GM18498 (cell line): ENCODE results near the gene NECTIN1.

ENCODE experiments used
- ATAC-seq: cut with Tn5 transposase; IDR thresholded peaks from one replicate; pipeline ENCODE4 v1.9.1; 2021; ENCODE audit warnings: mild to moderate bottlenecking, moderate library complexity; ENCODE audit not compliant: unreplicated experiment

NECTIN1 gene, protein sequence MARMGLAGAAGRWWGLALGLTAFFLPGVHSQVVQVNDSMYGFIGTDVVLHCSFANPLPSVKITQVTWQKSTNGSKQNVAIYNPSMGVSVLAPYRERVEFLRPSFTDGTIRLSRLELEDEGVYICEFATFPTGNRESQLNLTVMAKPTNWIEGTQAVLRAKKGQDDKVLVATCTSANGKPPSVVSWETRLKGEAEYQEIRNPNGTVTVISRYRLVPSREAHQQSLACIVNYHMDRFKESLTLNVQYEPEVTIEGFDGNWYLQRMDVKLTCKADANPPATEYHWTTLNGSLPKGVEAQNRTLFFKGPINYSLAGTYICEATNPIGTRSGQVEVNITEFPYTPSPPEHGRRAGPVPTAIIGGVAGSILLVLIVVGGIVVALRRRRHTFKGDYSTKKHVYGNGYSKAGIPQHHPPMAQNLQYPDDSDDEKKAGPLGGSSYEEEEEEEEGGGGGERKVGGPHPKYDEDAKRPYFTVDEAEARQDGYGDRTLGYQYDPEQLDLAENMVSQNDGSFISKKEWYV

DNA sequence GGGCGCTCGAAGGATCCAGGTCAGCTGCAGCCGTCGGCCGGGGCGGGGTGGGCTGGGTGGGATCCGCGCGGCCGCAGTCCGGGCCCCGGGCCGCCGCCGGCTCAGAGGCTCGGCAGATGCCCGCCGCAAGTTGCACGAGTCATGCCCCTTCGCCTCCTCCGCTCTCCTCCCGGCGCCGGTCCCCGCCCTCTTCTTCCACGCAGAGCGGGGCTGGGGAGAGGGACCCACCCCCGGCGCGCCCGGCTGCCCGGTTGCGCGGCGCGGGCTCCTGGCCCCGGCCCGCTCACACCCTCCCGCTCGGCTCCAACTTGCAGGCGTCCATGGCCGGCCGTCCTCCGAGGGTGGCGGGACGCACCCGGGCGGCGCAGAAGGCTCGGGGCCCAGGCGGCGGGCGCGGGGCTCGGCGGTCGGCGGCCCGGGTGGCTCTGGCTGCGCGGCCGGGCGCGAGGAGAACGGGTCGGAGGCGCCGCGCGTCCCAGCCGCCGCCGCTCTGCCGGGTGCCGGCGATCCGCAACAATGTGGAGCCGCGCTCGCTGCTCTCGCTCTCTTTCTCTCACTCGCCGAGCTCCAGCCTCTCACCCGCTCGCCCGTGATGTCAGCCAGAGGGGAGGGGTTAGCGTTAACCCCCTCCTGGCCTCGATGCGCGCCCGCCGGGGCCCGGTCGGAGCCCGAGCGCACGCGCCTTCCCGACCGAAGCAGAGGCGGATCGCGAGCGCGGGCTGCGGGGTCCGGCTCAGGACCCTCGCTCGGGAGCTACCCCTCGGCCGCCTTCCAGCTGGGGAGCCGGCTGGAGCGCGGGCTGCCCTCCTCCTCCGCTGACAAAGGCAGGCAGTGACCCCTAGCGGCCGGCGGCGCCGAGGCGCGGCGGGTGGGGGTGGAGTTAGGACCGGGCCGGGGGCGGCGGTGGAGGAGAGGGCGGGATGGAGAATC lies at the start of gene NECTIN1:
TSS of gene NECTIN1 (minus strand) at position 550 of the 930 bp plus-strand sequence. CDS start 647 bp downstream, outside the sequence.
- ATAC-seq = peak; percentile 88

DNA sequence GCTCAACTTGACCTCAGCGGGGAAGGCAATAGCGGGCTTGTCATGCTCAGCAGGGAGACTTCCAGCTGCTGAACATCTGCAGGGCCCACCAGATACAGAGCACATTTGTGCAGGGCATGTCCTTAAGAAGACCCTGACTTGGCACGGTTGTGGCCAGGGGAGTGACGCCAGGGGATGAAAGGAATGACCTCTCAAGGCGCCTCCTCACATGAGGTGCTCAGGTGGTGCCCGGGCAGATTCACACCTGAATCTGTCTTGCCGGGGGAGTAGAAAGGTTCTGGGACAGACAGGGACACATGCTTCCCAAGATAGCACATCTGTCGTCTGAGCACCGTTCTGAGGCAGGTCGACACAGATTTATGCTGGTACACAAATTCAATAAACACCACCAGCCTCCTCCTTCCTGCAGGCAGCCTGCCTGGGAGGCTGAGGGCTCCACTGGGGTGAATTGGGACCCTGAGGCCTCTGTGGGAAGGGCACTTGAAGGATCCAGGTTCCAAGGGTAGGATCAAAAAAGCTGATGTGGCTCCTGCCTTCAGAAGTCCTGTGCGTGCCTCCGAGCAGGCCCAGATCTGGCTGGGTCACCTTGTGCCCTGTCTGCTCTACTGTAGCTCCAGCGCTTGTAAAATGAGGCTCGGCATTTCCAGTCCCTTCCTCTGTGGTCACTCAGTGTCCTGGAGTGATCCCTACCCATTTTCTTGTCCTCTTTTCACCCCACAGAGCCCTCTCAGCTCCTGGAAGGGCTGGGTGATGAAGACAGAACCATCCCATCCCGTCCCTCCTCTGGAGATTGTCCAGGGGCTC lies 49.6 kb upstream of the NECTIN1 start:
- no peak for ATAC-seq

DNA sequence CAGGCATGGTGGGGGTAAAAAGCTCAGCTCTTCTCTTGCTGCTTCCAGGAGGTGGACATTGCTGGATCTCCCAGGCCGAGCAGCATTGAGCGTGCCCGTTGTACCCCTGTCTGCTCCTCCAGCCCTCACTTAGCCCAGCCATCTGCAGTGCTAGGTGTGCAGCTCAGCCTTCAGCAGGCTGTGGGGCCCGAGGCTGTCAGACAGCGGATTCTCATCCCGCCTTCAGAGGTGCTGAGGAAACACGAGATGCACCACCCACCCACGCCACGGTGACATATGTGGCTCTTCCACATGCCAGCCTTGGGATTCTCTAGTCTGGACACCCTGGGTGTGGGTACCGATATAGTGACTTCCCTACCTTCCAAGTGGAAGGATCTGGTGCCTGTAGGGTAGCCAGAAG lies 48.9 kb upstream of the NECTIN1 start:
- no peak for ATAC-seq

DNA sequence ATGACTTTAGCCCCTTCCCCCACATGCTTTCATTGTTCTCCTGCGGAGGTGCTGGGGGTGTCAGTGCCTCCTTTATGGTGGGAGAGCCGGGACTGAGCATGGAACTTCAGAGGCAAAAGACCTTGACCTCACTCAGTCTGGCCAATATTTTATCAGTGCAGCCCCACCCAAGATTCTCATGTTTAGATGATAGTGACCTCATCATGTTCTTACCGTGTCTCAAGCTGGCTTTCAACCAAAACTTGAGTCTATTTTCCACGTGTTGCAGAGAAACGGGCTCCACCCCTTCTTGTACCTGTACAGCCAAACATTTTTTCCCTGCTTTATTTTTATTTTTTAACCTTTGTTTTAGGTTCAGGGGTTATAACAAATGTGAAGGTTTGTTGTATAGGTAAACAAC lies 47.7 kb upstream of the NECTIN1 start:
- ATAC-seq = no peak

DNA sequence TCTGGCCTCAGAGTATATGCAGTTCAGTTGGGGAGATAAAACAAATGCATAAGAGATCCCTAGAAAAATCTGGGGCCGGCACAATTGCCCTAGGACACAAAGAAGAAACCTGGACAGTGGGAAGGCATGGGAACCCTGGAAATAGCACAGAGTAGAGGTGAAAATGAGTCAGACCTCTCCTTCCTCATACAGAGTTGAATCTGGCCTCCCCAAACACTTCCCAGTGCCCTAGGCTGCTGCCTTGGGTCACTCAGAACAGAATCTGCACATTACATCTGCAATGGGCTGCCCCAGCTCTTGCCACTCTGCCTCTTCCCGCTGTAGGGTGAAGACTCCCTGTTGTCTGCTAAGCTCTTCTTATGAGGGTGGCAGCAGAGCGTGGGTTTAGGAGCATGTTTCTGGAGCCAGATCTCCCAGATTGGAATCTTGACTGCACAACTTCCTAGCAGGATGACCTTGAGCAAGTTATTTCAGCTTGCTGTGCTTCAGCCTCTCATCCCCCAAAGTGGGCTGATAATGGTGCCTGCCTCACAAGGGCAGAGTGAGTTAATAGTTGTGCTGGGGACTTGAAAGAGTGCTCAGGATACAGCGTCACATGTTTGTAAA lies 47.1 kb upstream of the NECTIN1 start:
- no peak for ATAC-seq

DNA sequence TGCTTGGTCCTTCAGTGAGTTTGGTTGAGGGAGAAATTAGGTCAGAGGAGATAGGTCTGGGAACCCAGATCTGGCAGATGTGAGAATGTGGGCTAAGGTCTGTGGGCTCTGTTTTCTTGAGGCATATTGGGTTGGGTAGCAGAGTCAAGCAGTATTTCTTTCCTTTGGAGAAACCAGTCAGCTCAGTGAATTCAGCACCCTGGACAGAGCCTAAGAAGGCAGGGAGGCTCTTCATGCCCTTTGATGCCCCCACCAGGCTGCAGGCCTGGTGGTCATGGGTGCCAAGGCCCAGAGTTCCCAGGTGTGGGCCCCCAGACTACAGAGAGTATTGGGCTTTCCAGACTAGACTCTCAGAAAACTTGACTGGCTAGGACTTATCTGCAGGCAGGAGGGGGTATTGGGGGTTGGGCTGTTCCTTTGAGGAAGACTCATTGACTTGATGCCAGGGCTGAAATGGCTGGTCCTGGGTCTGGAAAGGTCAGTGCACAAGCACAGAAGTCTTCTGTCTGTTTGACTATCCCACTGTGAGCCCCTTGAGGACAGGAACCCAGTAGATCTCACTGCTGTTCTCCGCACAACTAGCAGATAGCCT lies 45.3 kb upstream of the NECTIN1 start:
- ATAC-seq = no peak

DNA sequence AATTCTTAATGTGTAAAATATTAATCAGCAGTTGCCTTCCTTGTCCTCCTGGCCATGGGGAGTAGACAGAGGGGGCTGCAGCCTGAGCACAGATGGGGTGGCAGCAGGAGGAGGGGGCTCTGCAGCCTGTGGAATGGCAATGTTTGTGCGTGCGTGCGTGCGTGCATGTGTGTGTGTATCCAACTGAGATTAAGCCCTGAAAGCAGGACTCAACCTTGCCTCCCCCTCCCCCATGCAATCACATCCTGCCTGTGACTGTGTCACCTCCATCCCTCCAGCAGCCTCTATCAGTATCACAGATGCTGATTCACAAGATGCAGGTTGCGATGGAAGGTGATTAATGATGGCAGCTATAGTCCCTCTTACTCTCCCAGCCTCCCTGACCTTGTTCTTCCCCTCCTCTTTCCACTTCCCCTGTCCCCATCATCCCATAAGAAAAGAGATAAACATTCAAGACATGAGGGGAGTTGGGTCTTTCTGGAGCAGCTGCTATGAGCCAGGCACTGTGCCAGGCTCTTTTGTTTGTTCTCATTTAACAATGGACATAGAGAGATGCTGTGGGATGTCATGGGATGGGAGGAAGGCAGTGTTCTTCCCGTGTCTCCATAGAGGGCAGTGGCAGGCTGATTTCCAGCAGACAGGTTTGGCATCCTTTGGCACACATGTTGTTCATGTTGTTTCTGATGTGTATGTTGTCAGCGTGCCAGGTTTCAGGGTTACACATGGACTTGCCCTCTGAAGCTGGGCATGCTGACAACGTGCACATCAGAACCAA lies 43.8 kb upstream of the NECTIN1 start:
- ATAC-seq = no peak

DNA sequence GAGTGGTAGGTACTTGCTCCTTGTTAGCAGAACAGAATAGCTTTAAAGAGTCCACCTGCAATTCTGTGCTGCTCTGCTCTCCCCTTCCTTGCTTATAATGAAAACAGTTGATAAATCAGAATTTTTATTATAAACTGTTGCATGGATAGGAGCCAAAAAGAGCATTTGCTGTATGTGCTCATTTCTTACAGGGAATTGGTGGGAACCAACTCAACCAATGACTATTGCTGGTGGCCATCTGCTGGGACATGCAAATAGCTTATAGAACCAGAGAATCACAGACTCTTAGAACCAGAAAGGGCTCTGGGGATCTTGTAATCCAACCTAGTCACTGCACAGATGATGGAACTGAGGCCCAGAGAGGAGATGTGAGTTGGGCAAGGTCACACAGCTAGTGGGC lies 43.1 kb upstream of the NECTIN1 start:
- no peak for ATAC-seq

DNA sequence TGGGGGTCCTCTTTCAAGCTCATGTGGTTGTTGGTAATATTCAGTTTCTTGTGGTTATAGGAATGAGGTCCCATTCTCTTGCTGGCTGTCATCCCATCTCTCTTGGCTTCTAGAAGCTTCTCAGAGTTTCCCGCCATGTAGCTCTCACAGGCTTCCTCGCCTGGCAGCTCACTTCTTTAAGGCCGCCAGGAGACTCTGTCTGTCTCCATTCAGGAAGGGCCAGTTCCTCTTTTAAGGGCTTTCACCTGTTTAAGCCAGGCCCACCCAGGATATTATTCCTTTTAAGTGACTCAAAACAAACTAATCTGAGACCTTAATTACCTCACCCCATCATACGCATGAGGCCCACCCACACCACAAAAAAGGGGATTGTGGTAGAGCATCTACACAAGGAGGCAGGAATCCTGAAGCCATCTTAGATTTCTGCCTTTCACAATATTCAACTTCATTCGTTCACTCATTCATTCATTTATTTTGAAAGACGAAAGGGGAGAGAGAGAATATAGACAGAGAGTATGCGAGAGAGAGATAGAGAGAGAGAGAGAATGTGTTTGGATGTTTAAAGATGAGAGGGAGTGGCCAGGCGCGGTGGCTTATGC lies 42.3 kb upstream of the NECTIN1 start:
- ATAC-seq = no peak

DNA sequence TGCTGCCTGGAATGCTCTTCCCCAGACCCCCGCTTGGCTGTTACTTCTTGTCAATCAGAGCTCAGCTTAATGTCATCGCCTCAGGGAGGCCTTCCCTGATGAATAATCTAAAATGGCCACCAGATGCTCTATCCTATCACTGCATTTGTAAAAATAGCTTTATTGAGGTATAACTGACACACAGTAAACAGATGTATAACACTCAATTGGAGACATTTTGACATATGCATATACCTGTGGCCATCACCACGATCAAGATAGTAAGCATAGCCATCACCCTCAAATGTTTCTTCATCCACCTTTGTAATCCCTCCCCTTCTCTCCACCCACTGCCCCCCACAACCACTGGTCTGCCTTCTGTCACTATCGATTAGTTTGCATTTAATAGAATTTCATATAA lies 36.6 kb upstream of the NECTIN1 start:
- no peak for ATAC-seq

DNA sequence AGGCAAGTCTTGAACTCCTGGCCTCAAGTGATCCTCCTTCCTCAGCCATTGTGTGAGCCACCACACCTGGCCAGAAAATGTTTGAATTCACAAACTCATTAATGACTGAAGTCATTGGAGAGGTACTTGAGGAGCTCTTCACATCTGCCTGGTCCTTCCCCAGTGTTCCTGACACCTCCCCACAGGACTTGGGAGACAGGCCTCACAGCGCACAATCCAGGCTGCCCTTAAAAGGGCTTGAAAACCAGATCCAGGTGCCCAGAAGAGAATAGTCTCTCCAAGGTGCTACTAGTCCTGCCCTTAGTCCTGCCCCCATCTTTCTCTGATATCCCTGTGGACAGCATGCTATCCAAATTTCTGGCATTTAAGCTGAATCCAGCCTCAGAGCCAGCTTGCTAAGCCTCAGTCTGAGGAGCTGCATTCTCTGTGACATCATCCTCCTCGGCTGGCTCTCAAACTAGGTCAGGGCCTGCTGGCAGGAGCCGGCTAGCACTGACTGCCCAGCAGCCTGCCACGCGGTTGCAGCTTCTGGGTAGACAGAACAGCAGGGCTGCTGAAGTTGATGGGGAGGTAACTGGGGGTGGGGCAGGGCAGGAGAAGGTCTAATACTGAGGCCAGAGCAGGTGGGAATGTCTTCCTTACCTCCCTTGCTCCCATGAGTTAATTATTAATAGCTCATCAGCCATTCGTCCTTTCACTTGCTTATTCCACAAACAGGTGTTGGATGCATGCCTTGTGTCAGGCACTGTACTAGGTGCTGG lies 35.3 kb upstream of the NECTIN1 start:
- ATAC-seq = no peak

DNA sequence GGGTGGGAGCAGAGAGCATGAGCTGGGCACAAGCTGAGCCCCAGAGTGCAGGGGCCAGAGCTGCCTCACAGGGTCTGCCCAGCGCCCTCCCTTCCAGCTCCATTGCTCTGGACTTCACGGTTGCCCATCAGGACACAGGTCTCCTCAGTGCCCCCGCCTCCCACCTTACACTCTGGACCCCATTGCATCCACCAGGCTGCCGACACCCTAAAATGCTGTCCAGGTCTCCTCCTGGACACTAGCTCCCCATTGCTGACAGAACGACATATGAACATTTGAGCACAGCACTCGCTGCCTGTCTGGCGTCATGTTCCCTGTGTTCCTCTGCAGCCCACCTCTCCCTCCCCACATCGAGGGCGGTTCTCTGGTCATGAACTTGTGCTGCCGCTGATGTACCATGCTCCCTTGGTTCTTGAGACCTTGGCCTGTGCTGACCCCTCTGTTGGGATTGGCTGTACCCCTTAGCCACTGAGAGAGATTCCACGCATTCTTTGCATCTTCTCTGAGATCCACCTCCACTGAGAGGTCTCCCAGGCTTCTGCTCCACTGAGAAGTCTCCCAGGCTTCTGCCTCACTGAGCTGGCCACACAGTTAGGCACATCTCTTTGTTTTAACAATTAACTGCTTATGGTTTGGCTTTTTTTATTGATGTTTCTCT lies 34.2 kb upstream of the NECTIN1 start:
- ATAC-seq = no peak

DNA sequence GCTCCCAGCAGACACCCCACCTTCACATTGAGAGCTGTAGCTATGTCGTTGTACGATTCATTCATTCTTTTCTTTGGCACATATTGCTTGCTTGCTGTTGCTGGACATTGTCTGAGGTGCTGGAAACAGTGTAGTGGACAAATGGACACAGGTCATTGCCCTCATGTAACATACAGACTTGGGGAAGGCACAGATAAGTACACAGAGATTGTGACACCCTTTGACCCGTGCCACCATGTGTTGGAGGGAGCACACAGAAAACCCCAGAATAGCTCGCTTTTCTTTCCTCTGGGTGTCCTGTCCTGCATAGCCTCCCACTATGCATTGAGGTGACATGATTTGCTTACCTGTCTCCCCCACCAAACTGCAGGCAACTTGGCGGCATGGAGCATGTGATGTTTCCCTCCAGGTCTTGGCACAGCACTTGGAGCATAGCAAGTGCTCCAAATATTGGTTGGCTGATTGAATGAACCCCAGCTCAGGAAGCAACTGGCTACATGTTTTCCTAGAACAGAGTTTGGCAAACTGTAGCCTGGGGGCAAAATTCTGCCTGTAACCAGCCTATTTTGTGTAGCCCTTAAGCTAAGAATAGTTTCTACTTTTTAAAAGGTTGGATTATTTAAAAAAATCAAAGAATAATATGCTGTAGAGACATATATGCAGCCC lies 30.9 kb upstream of the NECTIN1 start:
- ATAC-seq = no peak

DNA sequence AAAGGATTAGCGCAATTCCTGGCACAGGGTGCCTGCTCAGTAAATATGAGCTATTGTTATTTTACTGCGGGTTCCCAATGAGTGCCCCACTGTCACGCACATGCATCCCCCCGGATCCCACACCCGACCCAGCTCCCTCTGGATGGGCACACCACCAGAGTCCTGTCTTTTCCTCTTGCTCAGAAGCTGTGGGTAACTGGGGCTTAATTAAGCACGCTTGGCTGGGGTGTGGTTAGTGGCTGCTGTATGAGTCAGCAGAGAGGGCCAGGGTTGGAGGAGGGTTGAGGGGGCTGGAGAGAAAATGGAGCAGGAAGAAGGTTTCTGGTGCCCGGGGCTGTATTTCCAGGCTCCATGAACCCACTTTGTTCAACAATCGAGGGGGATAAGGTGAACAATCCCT lies 30.3 kb upstream of the NECTIN1 start:
- no peak for ATAC-seq

DNA sequence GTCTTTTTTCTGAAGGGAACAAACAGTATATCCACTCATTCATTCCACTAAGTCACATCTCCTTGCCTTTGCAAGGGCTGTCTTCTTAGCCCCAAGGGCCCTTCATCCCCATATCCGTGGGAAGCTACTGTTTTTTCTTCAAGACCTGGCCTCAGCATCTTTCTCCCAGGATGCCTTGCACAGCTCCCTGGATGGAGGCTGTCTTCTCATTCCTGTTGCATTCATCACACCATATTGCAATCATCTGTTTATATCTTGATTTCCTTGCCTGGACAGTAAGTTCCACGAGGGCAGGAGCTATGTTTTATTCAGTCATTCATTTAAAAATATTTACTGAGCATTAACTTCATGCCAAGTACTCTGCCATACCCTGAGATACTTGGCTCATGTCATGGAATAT lies 29.3 kb upstream of the NECTIN1 start:
- ATAC-seq = no peak

DNA sequence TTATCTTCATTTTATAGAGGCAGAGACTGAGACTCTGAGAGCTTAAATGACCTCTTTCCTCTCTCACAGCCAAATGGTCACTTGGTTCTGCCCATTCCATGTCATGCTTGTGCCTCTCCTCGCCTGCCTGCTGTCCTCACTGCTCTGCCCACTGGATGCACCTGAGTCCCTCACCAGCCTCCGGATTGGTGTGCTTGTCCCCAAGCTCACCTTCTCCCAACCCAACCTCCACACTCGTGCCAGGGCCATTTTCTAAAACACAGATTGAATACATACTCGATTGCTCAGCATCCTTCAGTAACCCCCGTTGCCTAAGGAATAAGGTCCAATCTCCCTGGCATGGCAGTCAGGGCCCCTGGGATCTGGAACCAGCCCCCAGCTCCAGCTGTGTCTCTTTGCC lies 28.4 kb upstream of the NECTIN1 start:
- no peak for ATAC-seq
